Measurements from ENCODE around the gene METTL2B. TPM values are rescaled to one million over a fixed set of nuclear protein-coding genes. Genes with fewer than 3 reads are reported as not detected.
"Not testable (repeated sequence)": the region's sequence is repeated elsewhere in the genome, so short reads cannot be mapped to it uniquely, and the experiment has no call there.

The METTL2B gene
- total and polyA plus RNA-seq, 2 donors (not counting 3 experiments of a cell fraction or from before 2014, with no cell fraction given): 15.9 to 30.0 TPM

DNA sequence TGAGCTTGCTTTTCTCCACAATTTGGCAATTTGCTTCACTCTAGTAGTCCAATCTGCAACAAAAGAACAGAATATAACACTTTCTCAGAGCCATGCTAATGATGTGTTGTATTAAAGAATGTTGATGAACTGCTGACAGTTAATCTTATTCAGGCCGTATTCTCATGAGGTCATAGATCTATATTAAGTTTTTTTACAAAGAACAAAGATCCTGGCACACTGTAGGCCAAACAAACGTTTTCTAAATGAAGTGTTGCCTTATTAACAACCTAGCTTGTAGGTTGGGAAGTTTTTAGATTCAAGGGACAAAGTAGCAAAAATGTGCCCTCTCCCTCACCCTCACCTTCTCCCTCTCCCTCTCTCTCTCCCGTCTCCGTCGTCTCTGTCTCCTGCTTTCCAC, 14.1 kb upstream of the METTL2B start:
- Histone ChIP-seq H3K27ac (ENCODE audit: insufficient read depth, low read depth, low read length) (no peak overlapping the region), H3K4me2 (ENCODE audit: insufficient read depth, low read length) (no peak overlapping the region), H3K9ac (replicated peaks; ENCODE audit: extremely low read depth, insufficient read depth, low read length) (no peak overlapping the region), H3K27me3 (ENCODE audit: control insufficient read depth in 2 of 2, insufficient read depth in 2 of 2, low read length in 2 of 2) (no peaks in the 10 kb centered on the region), H4K20me1 (replicated peaks; ENCODE audit: control insufficient read depth, extremely low read depth, insufficient read depth, low read length) (no peaks in the 10 kb centered on the region), H2AFZ (ENCODE audit: low read depth, low read length) (no peak overlapping the region), H3K4me3 (replicated peaks in 1 of 3; ENCODE audit: insufficient read depth in 1 of 3, low read depth in 1 of 3, low read length in 3 of 3) (no peak overlapping the region), H3K4me1 (ENCODE audit: control insufficient read depth, extremely low read depth, insufficient read depth, low read length) (peaks cover 3% of the 10 kb centered on the region), H3K36me3 (ENCODE audit: control insufficient read depth in 2 of 2, extremely low read depth in 1 of 2, insufficient read depth in 2 of 2, low read length in 2 of 2) (no peaks in the 10 kb centered on the region), H3K9me3 (replicated peaks; ENCODE audit: control insufficient read depth, insufficient read depth, low read length) (no peaks in the 10 kb centered on the region), H3K9me1 (replicated peaks; ENCODE audit: control insufficient read depth, extremely low read depth, insufficient read depth, low read length) (no peaks in the 10 kb centered on the region), H3K79me2 (ENCODE audit: control insufficient read depth, insufficient read depth, low read length) (peaks cover 5% of the 10 kb centered on the region)
- TF ChIP-seq CTCF (IDR thresholded peaks at IDR 0.05; ENCODE audit: extremely low read depth in 1 of 2, insufficient read depth in 1 of 2, low read depth in 1 of 2, low read length in 2 of 2) (no peak), EZH2 (IDR thresholded peaks at IDR 0.05; ENCODE audit: borderline replicate concordance, low read depth, low read length, severe bottlenecking) (no peak), POLR2AphosphoS5 (IDR thresholded peaks at IDR 0.05; ENCODE audit: insufficient read depth, low read depth, low read length) (no peak), POLR2A (IDR thresholded peaks at IDR 0.05; ENCODE audit: low read depth, low read length) (no peak), MYC (IDR thresholded peaks at IDR 0.05; ENCODE audit: low read depth, low read length) (no peak), GATA2 (IDR thresholded peaks at IDR 0.05; ENCODE audit: insufficient read depth, insufficient read length, low read depth, low read length) (no peak), FOS (IDR thresholded peaks at IDR 0.05; ENCODE audit: borderline replicate concordance, insufficient read depth, low read length) (no peak), JUN (IDR thresholded peaks at IDR 0.05; ENCODE audit: borderline replicate concordance, insufficient read depth, insufficient read length, low read depth) (no peak)
- TF ChIP-seq, protein P1, sequence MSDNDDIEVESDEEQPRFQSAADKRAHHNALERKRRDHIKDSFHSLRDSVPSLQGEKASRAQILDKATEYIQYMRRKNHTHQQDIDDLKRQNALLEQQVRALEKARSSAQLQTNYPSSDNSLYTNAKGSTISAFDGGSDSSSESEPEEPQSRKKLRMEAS (IDR thresholded peaks at IDR 0.05; ENCODE audit: insufficient read depth, insufficient read length): no peak
- DNase-seq (ENCODE audit: low read depth, low spot score) (no peak), FAIRE-seq (no peak)
- dilution Hi-C loops (cut with MboI; ENCODE audit: extremely low pct_ligation_motif_present, low sequenced_read_pairs) (no loop called here), intact Hi-C loops (cut with micrococcal nuclease) (no loop called here)
- ChIA-PET CTCF (interaction anchor here (2.0 to 4.5 kb wide), 2 partner anchors 30 to 74 kb away, joined by 11 to 632 read pairs; no protein-coding TSS in a partner anchor), POLR2A (no interaction called here)
- no TSS peak for BruUV-seq (replicated peaks)

DNA sequence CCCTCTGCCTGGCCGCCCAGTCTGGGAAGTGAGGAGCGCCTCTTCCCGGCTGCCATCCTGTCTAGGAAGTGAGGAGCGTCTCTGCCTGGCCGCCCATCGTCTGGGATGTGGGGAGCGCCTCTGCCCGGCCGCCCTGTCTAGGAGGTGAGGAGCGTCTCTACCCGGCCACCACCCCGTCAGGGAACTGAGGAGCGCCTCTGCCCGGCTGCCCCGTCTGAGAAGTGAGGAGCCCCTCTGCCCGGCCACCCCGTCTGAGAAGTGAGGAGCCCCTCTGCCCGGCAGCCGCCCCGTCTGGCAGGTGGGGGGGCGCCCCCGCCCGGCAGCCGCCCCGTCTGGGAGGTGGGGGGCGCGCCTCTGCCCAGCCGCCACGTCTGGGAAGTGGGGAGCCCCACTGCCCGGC, 13.2 kb upstream of the METTL2B start:
- BruUV-seq (replicated peaks); intact Hi-C loops (cut with micrococcal nuclease); H3K27ac ChIP-seq (ENCODE audit: insufficient read depth, low read depth, low read length); H3K27me3 ChIP-seq (ENCODE audit: control insufficient read depth in 2 of 2, insufficient read depth in 2 of 2, low read length in 2 of 2); H3K4me3 ChIP-seq (replicated peaks in 1 of 3; ENCODE audit: insufficient read depth in 1 of 3, low read depth in 1 of 3, low read length in 3 of 3); POLR2A ChIA-PET; H3K9me1 ChIP-seq (replicated peaks; ENCODE audit: control insufficient read depth, extremely low read depth, insufficient read depth, low read length); dilution Hi-C loops (cut with MboI; ENCODE audit: extremely low pct_ligation_motif_present, low sequenced_read_pairs); H3K9ac ChIP-seq (replicated peaks; ENCODE audit: extremely low read depth, insufficient read depth, low read length); FAIRE-seq; H3K36me3 ChIP-seq (ENCODE audit: control insufficient read depth in 2 of 2, extremely low read depth in 1 of 2, insufficient read depth in 2 of 2, low read length in 2 of 2); H3K79me2 ChIP-seq (ENCODE audit: control insufficient read depth, insufficient read depth, low read length); H3K9me3 ChIP-seq (replicated peaks; ENCODE audit: control insufficient read depth, insufficient read depth, low read length); H3K4me1 ChIP-seq (ENCODE audit: control insufficient read depth, extremely low read depth, insufficient read depth, low read length); H2AFZ ChIP-seq (ENCODE audit: low read depth, low read length); DNase-seq (ENCODE audit: low read depth, low spot score); H4K20me1 ChIP-seq (replicated peaks; ENCODE audit: control insufficient read depth, extremely low read depth, insufficient read depth, low read length); H3K4me2 ChIP-seq (ENCODE audit: insufficient read depth, low read length): not testable (repeated sequence)
- CTCF ChIA-PET: interaction anchor here (4.5 kb wide), 1 partner anchor 31 kb away, joined by 632 read pairs; no protein-coding TSS in a partner anchor

- dilution Hi-C loops (cut with MboI; ENCODE audit: extremely low pct_ligation_motif_present, low sequenced_read_pairs); BruUV-seq (replicated peaks): not testable (repeated sequence)
- CTCF ChIA-PET: interaction anchor here (1.1 kb wide), 1 partner anchor 37 kb away, joined by 9 read pairs; no protein-coding TSS in a partner anchor
These were observed 12.6 kb upstream of the METTL2B start for GRCh38 chr7:128463933-128464332.

More at GRCh38 chr7:128463933-128464332, 12.6 kb upstream of the METTL2B start:
- POLR2A ChIA-PET; DNase-seq (ENCODE audit: low read depth, low spot score); H3K9me1 ChIP-seq (replicated peaks; ENCODE audit: control insufficient read depth, extremely low read depth, insufficient read depth, low read length); H3K27ac ChIP-seq (ENCODE audit: insufficient read depth, low read depth, low read length); H3K4me1 ChIP-seq (ENCODE audit: control insufficient read depth, extremely low read depth, insufficient read depth, low read length); FAIRE-seq; H2AFZ ChIP-seq (ENCODE audit: low read depth, low read length); H3K36me3 ChIP-seq (ENCODE audit: control insufficient read depth in 2 of 2, extremely low read depth in 1 of 2, insufficient read depth in 2 of 2, low read length in 2 of 2); H4K20me1 ChIP-seq (replicated peaks; ENCODE audit: control insufficient read depth, extremely low read depth, insufficient read depth, low read length); H3K4me2 ChIP-seq (ENCODE audit: insufficient read depth, low read length); H3K27me3 ChIP-seq (ENCODE audit: control insufficient read depth in 2 of 2, insufficient read depth in 2 of 2, low read length in 2 of 2); H3K79me2 ChIP-seq (ENCODE audit: control insufficient read depth, insufficient read depth, low read length); intact Hi-C loops (cut with micrococcal nuclease); H3K4me3 ChIP-seq (replicated peaks in 1 of 3; ENCODE audit: insufficient read depth in 1 of 3, low read depth in 1 of 3, low read length in 3 of 3); H3K9me3 ChIP-seq (replicated peaks; ENCODE audit: control insufficient read depth, insufficient read depth, low read length); H3K9ac ChIP-seq (replicated peaks; ENCODE audit: extremely low read depth, insufficient read depth, low read length): not testable (repeated sequence)
